NCI-H2107 treated with DMSO at 0.1 percent for 48 hours (cell line): ENCODE measurements around the gene GCG.

Experiments
- DNase-seq: peaks from one replicate; lab custom pipeline; 2025; ENCODE audit not compliant: unreplicated experiment; lab: John Stamatoyannopoulos, UW

Gene GCG

DNA sequence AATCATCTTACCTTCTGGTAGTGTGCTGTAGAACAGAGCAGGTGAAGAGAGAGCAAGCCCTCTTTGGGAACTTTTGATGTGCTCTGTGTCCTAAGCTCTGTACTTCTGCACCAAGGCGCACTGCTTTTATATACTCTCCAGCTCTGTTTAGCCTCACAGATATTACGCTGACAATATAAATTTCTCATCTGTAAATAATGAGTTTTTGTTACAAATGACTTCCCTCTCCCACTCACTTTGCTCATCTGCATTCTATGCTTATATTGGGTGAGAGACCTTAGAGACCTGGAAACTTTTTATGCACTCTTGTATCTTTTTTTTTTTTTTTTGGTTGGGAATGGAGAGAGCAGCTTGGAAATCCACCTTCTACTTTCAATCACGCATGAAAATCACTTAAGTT is at the start of gene GCG:
TSS of gene GCG (minus strand) at position 101 of the 400 bp plus-strand sequence. CDS start 3,069 bp downstream, outside the sequence.
- DNase-seq: no peak

- no peak for DNase-seq
These were observed 48.6 kb upstream of the GCG start for GRCh38 chr2:162200636-162201035.

- DNase-seq: no peak
These were observed 47.9 kb upstream of the GCG start for GRCh38 chr2:162199913-162200312.

GRCh38 chr2:162198239-162198638 is 46.2 kb upstream of the GCG start:
- no peak for DNase-seq

GRCh38 chr2:162197069-162197825 is 45.2 kb upstream of the GCG start:
- no peak for DNase-seq

DNA sequence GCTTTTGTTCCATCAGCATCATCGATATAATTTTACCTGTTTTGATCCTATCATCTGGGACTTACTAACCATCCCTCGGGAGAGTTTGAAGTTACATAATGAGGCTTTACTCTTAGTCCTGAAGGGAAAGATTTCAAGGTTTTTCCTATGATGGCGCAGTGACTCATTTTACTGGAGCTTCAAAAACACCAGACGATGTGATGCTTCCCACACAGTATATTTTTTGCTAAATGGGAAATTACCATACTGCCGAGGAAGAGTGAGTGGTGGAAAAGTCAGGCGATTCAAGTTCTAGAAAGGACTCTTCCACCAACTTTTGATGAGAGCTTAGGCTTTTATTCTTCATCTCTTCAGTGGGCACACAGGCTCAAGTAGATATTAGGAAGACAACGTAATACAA is 44.6 kb upstream of the GCG start:
- DNase-seq: no peak

- no peak for DNase-seq
These were observed 36.4 kb upstream of the GCG start for GRCh38 chr2:162188451-162188850.

- no peak for DNase-seq
These were observed 33.6 kb upstream of the GCG start for GRCh38 chr2:162185541-162186232.

DNA sequence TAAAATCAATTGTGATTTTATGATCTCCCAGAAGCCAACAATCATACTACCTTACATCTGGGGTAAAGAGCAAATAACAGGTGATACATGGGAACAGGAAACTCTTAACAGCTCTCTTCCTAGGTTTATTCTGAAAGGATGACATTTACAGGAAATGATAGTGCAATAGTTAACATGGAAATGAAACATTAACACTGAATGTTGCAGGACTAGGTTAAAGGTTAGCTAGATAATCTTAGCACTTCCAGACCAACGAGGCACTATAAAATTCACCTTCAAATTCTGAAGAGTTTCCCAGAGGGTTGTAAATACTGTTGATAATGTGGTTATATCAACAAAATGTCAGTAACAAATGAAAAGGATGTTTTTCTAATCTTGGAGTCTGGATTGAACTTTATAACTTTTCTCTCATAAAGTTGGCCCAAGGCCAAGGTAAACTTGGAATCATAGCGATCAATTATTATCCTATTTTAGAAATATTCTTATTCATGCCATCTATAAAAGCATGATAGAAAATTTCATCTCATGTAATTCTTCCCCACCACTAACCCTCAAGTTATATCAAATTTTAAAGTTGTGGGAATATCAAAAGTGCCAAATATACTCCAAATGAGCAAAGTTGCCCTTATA is 32.9 kb upstream of the GCG start:
- DNase-seq: no peak

- DNase-seq: no peak
These were observed 32.3 kb upstream of the GCG start for GRCh38 chr2:162184359-162184758.

- DNase-seq: no peak
These were observed 30.3 kb upstream of the GCG start for GRCh38 chr2:162182395-162182794.

DNA sequence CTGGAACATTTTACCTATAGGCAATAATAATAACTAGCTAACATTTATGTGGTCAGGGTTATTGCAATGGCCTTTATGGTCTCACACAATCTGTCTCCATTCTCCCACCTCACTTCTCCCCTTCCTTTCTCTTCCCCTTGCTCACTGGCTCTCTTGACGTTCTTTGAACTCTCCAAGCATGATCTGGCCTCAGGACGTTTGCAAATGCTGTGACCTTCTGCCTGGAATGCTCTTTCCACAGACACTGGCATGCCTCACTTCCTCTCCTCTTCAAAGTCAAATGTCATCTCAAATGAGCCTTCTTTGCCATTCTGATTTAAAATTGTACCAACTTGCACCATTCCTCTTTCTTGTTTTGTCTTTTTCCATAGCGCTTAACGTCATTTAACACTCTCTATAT is 25.3 kb upstream of the GCG start:
- DNase-seq: no peak

DNA sequence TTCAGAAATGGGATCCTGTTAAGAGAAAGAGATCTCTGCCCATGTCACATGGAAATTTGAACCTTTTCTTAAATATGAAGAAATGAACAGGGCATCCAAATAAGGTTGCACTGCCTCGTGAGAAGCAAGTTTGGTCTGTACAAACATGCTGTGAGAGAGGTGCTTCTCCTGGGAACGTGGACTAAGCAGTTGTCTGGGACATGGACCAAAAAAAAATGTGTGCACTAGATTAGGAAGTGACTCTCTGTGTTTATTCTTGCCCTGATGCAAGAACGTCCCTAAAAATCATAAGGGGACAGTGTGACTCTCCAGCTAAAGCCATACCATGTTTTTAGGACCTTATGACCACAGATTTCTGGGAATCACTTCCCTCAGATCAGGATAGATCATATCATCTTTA is 23.7 kb upstream of the GCG start:
- no peak for DNase-seq

DNA sequence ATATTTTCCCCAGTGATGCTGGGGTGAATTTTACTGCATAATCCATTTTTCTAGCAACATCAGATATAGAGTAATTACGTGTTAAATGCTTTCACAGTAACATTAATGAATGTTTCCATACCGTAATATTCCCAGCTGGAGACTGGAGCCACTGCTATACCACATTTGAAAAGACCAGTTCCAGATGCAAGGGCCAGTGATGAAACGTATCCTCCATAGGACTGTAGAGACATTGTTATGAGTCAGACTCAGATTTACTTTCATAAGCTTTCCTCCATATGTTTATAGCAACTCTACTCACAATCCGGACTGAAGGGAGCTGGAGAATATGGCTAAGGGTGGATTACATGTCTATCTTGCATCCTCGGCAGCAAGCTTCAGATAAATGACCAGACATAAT is 22.7 kb upstream of the GCG start:
- DNase-seq: no peak

- no peak for DNase-seq
These were observed 20.8 kb upstream of the GCG start for GRCh38 chr2:162172802-162173370.

DNA sequence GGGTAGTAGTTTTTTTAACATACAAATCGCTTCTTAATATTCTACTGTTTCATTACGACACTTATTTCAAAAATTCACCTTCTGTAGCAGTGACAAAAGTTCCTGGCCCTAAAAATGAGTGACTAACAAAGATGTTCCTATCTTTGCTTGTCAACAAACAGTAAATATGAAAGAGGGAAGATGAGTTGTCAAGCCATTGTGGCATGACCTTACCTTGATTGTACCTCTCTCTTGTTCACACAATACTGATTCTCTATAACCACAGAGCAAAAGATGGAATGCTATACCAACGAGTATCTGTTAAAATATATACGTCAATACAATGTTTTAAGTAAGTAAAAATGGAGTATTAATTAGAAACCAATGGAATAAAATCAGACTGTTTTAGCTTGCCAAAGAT is 14.7 kb upstream of the GCG start:
- DNase-seq: no peak

GRCh38 chr2:162166174-162166573 is 14.1 kb upstream of the GCG start:
- no peak for DNase-seq

- no peak for DNase-seq
These were observed 12.8 kb upstream of the GCG start for GRCh38 chr2:162164802-162165201.

DNA sequence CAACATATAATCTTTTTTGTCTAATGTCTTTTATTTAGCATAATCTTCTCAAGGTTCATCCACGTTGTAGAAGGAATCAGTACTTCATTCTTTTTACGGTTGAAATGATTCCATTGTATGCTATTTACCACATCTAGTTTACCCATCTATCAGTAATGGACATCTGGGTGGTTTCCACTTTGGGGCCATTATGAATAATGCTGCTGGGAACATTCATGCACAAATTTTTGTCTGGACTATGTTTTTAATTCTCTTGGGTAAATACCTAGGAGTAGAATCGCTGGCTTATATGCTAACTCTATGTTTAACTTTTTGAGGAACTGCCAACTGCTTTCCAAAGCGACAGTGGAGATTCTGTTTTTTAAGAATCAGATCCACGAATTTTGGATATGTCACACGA is 7.4 kb upstream of the GCG start:
- DNase-seq: no peak

DNA sequence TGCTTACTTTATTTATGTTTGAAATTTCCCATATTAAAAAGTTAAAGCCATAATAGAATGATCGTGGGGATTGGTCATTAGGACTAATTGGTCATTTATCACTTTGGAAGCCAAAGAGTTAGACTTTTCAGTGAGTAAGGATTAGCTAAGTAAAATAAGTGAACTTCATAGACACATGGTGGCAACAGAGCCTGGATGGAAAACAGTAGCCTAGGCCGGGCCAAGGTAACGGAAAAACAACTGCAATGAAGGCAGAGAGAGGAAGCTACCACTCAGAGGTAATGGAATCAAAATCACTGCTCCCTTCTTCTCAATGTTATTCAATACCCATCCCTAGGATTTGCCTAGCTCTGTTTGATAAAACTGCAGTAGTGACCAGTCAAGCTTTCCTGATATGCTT is 4.1 kb upstream of the GCG start:
- DNase-seq: no peak

- no peak for DNase-seq
These were observed 3.0 kb upstream of the GCG start for GRCh38 chr2:162155093-162155492.
